ENCODE data around the gene CCDC9. TPM values are rescaled to one million over a fixed set of nuclear protein-coding genes. Genes with fewer than 3 reads are reported as not detected.

CCDC9 gene
- total and polyA plus RNA-seq, 4 donors: 1.4 to 8.1 (median 5.4) TPM

DNA sequence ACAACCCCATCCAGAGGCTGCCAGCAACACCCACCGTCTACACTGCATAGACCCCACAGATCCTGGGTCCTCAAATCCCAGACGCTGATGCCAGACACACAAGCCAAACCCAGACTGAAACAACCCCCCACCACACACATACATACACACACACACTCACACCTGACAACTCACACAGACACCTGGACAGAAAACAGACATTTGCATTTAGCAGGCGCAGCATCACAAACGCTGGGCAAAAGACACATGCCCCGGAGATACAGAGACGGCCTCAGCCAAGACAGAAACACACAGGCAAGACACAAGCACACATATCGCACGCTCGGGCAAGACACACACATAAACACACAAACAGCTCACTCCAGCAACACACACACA is 26.7 kb upstream of the CCDC9 start (continued):
- TF ChIP-seq, protein P1, sequence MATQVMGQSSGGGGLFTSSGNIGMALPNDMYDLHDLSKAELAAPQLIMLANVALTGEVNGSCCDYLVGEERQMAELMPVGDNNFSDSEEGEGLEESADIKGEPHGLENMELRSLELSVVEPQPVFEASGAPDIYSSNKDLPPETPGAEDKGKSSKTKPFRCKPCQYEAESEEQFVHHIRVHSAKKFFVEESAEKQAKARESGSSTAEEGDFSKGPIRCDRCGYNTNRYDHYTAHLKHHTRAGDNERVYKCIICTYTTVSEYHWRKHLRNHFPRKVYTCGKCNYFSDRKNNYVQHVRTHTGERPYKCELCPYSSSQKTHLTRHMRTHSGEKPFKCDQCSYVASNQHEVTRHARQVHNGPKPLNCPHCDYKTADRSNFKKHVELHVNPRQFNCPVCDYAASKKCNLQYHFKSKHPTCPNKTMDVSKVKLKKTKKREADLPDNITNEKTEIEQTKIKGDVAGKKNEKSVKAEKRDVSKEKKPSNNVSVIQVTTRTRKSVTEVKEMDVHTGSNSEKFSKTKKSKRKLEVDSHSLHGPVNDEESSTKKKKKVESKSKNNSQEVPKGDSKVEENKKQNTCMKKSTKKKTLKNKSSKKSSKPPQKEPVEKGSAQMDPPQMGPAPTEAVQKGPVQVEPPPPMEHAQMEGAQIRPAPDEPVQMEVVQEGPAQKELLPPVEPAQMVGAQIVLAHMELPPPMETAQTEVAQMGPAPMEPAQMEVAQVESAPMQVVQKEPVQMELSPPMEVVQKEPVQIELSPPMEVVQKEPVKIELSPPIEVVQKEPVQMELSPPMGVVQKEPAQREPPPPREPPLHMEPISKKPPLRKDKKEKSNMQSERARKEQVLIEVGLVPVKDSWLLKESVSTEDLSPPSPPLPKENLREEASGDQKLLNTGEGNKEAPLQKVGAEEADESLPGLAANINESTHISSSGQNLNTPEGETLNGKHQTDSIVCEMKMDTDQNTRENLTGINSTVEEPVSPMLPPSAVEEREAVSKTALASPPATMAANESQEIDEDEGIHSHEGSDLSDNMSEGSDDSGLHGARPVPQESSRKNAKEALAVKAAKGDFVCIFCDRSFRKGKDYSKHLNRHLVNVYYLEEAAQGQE (IDR thresholded peaks at IDR 0.05): no peak
- no peak for TF ChIP-seq GABPA (IDR thresholded peaks at IDR 0.05 in 1 of 2, conservative IDR thresholded peaks at IDR 0.05 in 1 of 2)

DNA sequence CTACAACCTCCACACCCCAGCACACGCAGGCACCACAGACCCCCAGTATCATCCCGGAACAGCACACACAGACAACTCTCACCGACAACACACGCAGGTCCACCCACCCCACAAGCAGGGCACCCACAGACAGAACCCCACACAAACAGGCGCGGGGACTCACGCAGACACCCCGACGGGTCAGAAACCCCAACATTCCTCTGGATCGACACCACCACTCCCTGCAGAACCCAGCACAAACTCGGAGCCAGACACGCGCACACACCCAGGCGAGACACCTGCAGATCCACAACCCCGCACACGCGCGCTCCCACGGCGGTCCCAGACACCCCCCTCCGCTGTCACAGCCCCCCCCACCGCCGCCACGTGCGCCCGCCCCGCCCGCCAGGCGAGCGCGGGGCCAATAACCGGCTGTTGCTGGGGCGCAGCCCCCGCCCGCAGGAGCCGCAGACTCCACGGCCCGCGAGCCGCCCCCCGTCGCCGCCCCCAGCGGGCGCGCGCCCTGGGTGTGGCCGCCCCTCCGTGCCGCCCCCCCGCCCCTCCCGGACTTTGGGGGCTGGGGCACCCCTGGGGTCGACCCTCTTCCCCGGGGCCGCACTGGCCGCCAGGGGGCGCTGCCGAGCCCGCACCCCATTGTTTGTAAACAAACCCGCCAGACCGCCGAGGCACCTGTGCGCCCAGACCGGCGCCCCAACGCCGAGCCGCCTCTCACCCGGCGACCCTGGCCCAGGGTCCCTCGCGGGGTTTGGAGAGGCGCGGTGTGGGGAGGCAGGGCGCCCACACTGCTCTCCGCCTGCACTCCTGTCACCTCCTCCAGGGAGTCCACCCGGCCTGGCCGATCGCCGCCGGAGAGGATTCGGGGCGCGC is 26.0 kb upstream of the CCDC9 start:
- peak overlapping the region in 1 of 2 donors; percentile 44 for H3K9ac ChIP-seq (ENCODE audit: low read depth in 1 of 2, low read length in 2 of 2)

More for the DNA sequence above, 26.0 kb upstream of the CCDC9 start:
- H3K27me3 ChIP-seq (ENCODE audit: control insufficient read depth in 4 of 4, insufficient read depth in 4 of 4, low read length in 3 of 4): no peaks in the 10 kb centered on the region
- WGBS: 1% methylated on average over 84 of the region's 84 CpGs
- peaks cover 9 to 42% (median 29%) of the 10 kb centered on the region in 4 donors for H3K4me1 ChIP-seq (ENCODE audit: control insufficient read depth in 4 of 4, insufficient read depth in 4 of 4, low read length in 3 of 4)
- H3K4me3 ChIP-seq (ENCODE audit: low read depth in 1 of 3, low read length in 3 of 3): peak overlapping the region; percentile 68 to 90 (median 74)
- TF ChIP-seq, protein P2, sequence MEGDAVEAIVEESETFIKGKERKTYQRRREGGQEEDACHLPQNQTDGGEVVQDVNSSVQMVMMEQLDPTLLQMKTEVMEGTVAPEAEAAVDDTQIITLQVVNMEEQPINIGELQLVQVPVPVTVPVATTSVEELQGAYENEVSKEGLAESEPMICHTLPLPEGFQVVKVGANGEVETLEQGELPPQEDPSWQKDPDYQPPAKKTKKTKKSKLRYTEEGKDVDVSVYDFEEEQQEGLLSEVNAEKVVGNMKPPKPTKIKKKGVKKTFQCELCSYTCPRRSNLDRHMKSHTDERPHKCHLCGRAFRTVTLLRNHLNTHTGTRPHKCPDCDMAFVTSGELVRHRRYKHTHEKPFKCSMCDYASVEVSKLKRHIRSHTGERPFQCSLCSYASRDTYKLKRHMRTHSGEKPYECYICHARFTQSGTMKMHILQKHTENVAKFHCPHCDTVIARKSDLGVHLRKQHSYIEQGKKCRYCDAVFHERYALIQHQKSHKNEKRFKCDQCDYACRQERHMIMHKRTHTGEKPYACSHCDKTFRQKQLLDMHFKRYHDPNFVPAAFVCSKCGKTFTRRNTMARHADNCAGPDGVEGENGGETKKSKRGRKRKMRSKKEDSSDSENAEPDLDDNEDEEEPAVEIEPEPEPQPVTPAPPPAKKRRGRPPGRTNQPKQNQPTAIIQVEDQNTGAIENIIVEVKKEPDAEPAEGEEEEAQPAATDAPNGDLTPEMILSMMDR (IDR thresholded peaks at IDR 0.05; ENCODE audit: low read depth, low read length, missing input control): peak; percentile 62
- TF ChIP-seq, protein P1 (IDR thresholded peaks at IDR 0.05): no peak
- no peaks in the 10 kb centered on the region for H3K9me3 ChIP-seq (ENCODE audit: control insufficient read depth in 4 of 4, low read length in 3 of 4)
- H3K36me3 ChIP-seq (ENCODE audit: control insufficient read depth in 4 of 4, insufficient read depth in 3 of 4, low read depth in 1 of 4, low read length in 3 of 4): peaks cover 0 to 2% (median 0%) of the 10 kb centered on the region in 4 donors
- H3K27ac ChIP-seq (ENCODE audit: low read depth in 1 of 2, low read length in 2 of 2): peak overlapping the region; percentile 70 to 73
- DNase-seq (ENCODE audit: low spot score): peak; percentile 81
